ENCODE results near the gene SHISA9.

GRCh38 chr16:13148836-13149235, 247.4 kb downstream of the SHISA9 start:
- no peak for TF ChIP-seq CTCF (IDR thresholded peaks at IDR 0.05; ENCODE audit: low read length)
- no peak for TF ChIP-seq EZH2 (IDR thresholded peaks at IDR 0.05; ENCODE audit: borderline replicate concordance, low read length)

All from OCI-LY1 (cell line).